ENCODE data around the gene WASHC3. TPM values are rescaled to one million over a fixed set of nuclear protein-coding genes. Genes with fewer than 3 reads are reported as not detected.
A peak's percentile ranks its signal among the peaks of the same experiment; 100 is the strongest.

The WASHC3 gene
- total RNA-seq, 1 experiment from 2014 or later, result 29.7 TPM

DNA sequence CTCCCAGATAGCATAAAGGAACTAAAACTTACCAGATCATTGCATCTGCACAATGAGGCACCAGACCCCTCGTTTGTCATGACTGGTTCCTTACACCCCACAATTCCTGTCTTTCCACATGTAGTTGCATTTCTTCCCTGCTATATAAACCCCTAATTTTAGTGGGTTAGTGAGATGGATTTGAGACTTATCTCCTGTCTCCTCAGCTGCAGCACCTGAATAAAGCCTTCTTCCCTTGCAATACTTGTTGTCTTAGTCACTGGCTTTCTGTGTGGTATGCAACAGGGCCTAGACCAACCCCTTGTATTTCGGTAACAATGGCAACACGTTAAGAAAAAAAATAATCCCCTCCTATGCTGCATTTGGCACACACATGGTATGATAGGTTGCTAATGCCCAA is 45.1 kb upstream of the WASHC3 start:
- H3K36me3 ChIP-seq (ENCODE audit: low read depth), result peaks cover 28% of the 10 kb centered on the region; the same call in 1 of the 2 replicates
- H3K27ac ChIP-seq, result no peak overlapping the region

GRCh38 chr12:102096855-102097254 is 35.1 kb upstream of the WASHC3 start:
- peaks cover 7% of the 10 kb centered on the region; the same call in 1 of the 2 replicates for H3F3A ChIP-seq (ENCODE audit: insufficient read depth, low read depth)
- H3K9me2 ChIP-seq (ENCODE audit: insufficient read depth), result no peaks in the 10 kb centered on the region
- ChIA-PET CTCF (interaction anchor here (0.6 to 1.8 kb wide), 3 partner anchors 15 to 773 kb away, joined by 4 to 5 read pairs (median 5); no protein-coding TSS in a partner anchor), POLR2A (ENCODE audit: unreplicated experiment) (no interaction called here)
- BruUV-seq (replicated peaks), result no TSS peak
- no peaks in the 10 kb centered on the region for H3K4me1 ChIP-seq (replicated peaks; ENCODE audit: insufficient read depth)
- H3K9me3 ChIP-seq (ENCODE audit: insufficient read depth, low read depth), result no peaks in the 10 kb centered on the region
- peaks cover 5% of the 10 kb centered on the region; the same call in 1 of the 2 replicates for H4K20me1 ChIP-seq (ENCODE audit: insufficient read depth)
- H3K27ac ChIP-seq, result no peak overlapping the region
- TF ChIP-seq, protein P1, sequence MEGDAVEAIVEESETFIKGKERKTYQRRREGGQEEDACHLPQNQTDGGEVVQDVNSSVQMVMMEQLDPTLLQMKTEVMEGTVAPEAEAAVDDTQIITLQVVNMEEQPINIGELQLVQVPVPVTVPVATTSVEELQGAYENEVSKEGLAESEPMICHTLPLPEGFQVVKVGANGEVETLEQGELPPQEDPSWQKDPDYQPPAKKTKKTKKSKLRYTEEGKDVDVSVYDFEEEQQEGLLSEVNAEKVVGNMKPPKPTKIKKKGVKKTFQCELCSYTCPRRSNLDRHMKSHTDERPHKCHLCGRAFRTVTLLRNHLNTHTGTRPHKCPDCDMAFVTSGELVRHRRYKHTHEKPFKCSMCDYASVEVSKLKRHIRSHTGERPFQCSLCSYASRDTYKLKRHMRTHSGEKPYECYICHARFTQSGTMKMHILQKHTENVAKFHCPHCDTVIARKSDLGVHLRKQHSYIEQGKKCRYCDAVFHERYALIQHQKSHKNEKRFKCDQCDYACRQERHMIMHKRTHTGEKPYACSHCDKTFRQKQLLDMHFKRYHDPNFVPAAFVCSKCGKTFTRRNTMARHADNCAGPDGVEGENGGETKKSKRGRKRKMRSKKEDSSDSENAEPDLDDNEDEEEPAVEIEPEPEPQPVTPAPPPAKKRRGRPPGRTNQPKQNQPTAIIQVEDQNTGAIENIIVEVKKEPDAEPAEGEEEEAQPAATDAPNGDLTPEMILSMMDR (conservative IDR thresholded peaks at IDR 0.05), result no peak
- TF ChIP-seq EZH2 (IDR thresholded peaks at IDR 0.05; ENCODE audit: low read depth), result no peak
- no peak overlapping the region for H3K4me3 ChIP-seq
- no peak overlapping the region for H3K4me2 ChIP-seq
- intact Hi-C loops (cut with micrococcal nuclease; ENCODE audit: unreplicated experiment), result loop anchor here (5.0 to 10.0 kb wide), 3 partner anchors 322 to 780 kb away; partner anchors contain the start of gene IGF1
- H2AFZ ChIP-seq, result no peak overlapping the region
- H3K79me2 ChIP-seq (ENCODE audit: low read depth), result no peaks in the 10 kb centered on the region
- peaks cover 20% of the 10 kb centered on the region for H3K36me3 ChIP-seq (ENCODE audit: low read depth)
- no peak for DNase-seq
- H3K27me3 ChIP-seq (ENCODE audit: insufficient read depth, low read depth), result no peaks in the 10 kb centered on the region

More for the DNA sequence above, 45.1 kb upstream of the WASHC3 start:
- POLR2A ChIA-PET (ENCODE audit: unreplicated experiment), result no interaction called here
- Histone ChIP-seq H3K4me2 (no peak overlapping the region), H3F3A (ENCODE audit: insufficient read depth, low read depth) (no peaks in the 10 kb centered on the region), H3K4me3 (no peak overlapping the region), H3K9me2 (ENCODE audit: insufficient read depth) (peaks cover 5% of the 10 kb centered on the region; the same call in 1 of the 2 replicates), H3K9me3 (ENCODE audit: insufficient read depth, low read depth) (no peaks in the 10 kb centered on the region), H3K79me2 (ENCODE audit: low read depth) (no peaks in the 10 kb centered on the region), H2AFZ (no peak overlapping the region), H3K4me1 (replicated peaks; ENCODE audit: insufficient read depth) (no peaks in the 10 kb centered on the region), H4K20me1 (ENCODE audit: insufficient read depth) (no peaks in the 10 kb centered on the region), H3K27me3 (ENCODE audit: insufficient read depth, low read depth) (no peaks in the 10 kb centered on the region)
- BruUV-seq (replicated peaks), result no TSS peak
- intact Hi-C loops (cut with micrococcal nuclease; ENCODE audit: unreplicated experiment), result no loop called here
- TF ChIP-seq, protein P1 (conservative IDR thresholded peaks at IDR 0.05), result no peak
- TF ChIP-seq EZH2 (IDR thresholded peaks at IDR 0.05; ENCODE audit: low read depth), result no peak
- no peak for DNase-seq
- CTCF ChIA-PET, result no interaction called here

DNA sequence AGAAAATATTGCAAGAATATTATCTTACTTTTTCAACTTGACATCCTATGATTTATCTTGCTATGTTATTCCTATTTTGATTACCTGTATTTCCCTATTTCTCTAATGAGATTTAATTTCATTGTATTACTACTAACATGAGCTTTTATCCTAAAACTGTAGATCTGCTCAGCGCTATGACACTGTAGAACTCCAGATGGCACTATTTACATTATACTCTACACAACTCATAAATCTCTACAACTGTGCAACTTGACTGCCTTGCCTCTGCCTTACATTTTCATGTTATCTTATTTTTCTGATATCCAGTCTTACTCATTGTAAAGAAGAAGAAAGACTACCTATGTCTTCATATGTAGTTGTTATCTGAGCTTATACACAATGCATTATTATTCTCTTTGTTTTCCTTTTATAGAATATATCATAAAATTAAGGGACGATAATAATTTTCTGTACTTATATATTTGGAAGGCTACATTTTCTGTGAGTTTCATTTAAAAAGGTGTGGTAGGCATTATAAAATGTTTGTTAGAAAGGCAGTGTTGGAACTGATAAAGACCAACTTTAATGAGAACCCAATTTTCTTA is 34.0 kb upstream of the WASHC3 start:
- Histone ChIP-seq H3K9me3 (ENCODE audit: insufficient read depth, low read depth) (no peaks in the 10 kb centered on the region), H4K20me1 (ENCODE audit: insufficient read depth) (0 out of 2 replicates have a peak, but pooled peaks cover 5% of the 10 kb centered on the region), H3K9me2 (ENCODE audit: insufficient read depth) (no peaks in the 10 kb centered on the region), H3K27ac (no peak overlapping the region), H3F3A (ENCODE audit: insufficient read depth, low read depth) (peaks cover 7% of the 10 kb centered on the region; the same call in 1 of the 2 replicates), H3K79me2 (ENCODE audit: low read depth) (no peaks in the 10 kb centered on the region), H3K36me3 (ENCODE audit: low read depth) (peaks cover 16% of the 10 kb centered on the region; the same call in 1 of the 2 replicates), H3K27me3 (ENCODE audit: insufficient read depth, low read depth) (no peaks in the 10 kb centered on the region), H3K4me2 (no peak overlapping the region), H2AFZ (no peak overlapping the region), H3K4me3 (no peak overlapping the region), H3K4me1 (replicated peaks; ENCODE audit: insufficient read depth) (no peaks in the 10 kb centered on the region)
- intact Hi-C loops (cut with micrococcal nuclease; ENCODE audit: unreplicated experiment), result loop anchor here (1.0 to 10.0 kb wide), 5 partner anchors 321 to 782 kb away; partner anchors contain the start of gene IGF1
- ChIA-PET POLR2A (ENCODE audit: unreplicated experiment) (interaction anchor here (0.7 kb wide), 1 partner anchor 100 kb away, joined by 7 read pairs; no protein-coding TSS in a partner anchor), CTCF (interaction anchor here (0.5 to 1.8 kb wide), 3 partner anchors 187 to 645 kb away, joined by 3 to 9 read pairs (median 5); no protein-coding TSS in a partner anchor)
- no TSS peak for BruUV-seq (replicated peaks)
- peak in 1 of 2 experiments; percentile 41 for DNase-seq
- no peak for TF ChIP-seq EZH2 (IDR thresholded peaks at IDR 0.05; ENCODE audit: low read depth)
- TF ChIP-seq, protein P1 (conservative IDR thresholded peaks at IDR 0.05), result peak; percentile 65
